ENCODE data around the gene CILP2. TPM values are rescaled to one million over a fixed set of nuclear protein-coding genes. Genes with fewer than 3 reads are reported as not detected.

CILP2 gene
- total RNA-seq, 3 donors from 2014 or later, result 0.15 to 0.66 (median 0.16) TPM

DNA sequence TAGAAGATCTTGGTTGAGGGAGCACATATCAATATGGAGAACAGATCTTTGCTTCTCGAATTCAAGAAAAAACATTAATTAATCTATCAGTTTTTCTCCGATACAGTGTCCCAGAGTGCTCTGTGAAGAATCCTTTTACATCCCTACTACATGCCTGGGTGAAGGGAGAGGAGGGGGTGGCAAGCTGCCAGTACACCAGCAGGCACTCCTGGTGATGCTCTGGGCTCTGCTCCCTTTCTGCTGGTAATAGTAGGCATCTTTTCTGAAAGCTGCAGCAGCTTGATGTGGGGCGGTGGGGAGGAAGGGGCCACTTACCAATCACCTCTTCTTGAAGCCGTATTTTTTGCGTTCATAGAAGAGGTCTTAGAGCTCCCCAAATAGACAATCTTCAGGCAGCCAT lies 49.7 kb downstream of the CILP2 start:
- Histone ChIP-seq H3K27me3 (no peaks in the 10 kb centered on the region), H3K36me3 (no peaks in the 10 kb centered on the region), H3K4me3 (no peak overlapping the region), H3K4me1 (peaks cover 6 to 7% of the 10 kb centered on the region in 2 donors), H3K27ac (no peak overlapping the region), H3K9me3 (no peaks in the 10 kb centered on the region)
- TF ChIP-seq POLR2A (IDR thresholded peaks at IDR 0.05) (no peak), POLR2AphosphoS5 (IDR thresholded peaks at IDR 0.05) (no peak), CTCF (IDR thresholded peaks at IDR 0.05) (no peak)
- intact Hi-C loops (cut with DNase I; ENCODE audit: low total_unique reads), result no loop called here
- no peak for DNase-seq (ENCODE audit: low spot score in 2 of 2)

DNA sequence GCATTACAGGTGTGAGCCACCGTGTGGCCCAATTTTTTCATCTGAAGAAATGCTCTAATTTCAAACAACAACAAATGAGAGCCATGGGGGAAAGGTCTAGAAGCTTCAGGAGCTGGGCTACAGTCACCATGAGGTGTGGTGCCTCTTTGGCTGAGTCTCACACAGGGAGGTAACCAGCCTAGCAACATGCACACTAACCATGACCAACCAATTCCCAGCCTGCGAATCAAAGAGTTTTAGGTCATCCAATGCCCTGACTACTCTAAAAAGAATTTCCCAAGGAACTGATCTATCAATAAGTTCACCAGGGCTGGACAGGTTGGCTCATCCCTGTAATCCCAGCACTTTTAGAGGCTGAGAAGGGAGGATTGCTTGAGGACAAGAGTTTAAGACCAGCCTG lies 50.5 kb downstream of the CILP2 start:
- H3K27ac ChIP-seq, result no peak overlapping the region

GRCh38 chr19:19591133-19591825 lies 53.2 kb downstream of the CILP2 start:
- intact Hi-C loops (cut with DNase I; ENCODE audit: low total_unique reads), result loop anchor here (10.0 kb wide), 1 partner anchor 1014 kb away; no protein-coding TSS in a partner anchor
- no peaks in the 10 kb centered on the region for H3K27me3 ChIP-seq
- no peak overlapping the region for H3K4me3 ChIP-seq
- TF ChIP-seq POLR2AphosphoS5 (IDR thresholded peaks at IDR 0.05), result peak; percentile 42 to 67 (median 57)
- TF ChIP-seq POLR2A (IDR thresholded peaks at IDR 0.05), result no peak
- DNase-seq (ENCODE audit: low spot score in 2 of 2), result peak in 1 of 2 donors; percentile 73
- no peaks in the 10 kb centered on the region for H3K36me3 ChIP-seq
- H3K27ac ChIP-seq, result peak overlapping the region; percentile 84 to 90
- H3K9me3 ChIP-seq, result no peaks in the 10 kb centered on the region
- H3K4me1 ChIP-seq, result peaks cover 6 to 7% of the 10 kb centered on the region in 2 donors

More for the DNA sequence above, 50.5 kb downstream of the CILP2 start:
- H3K27me3 ChIP-seq, result no peaks in the 10 kb centered on the region
- no peaks in the 10 kb centered on the region for H3K36me3 ChIP-seq
- TF ChIP-seq POLR2A (IDR thresholded peaks at IDR 0.05) (no peak), CTCF (IDR thresholded peaks at IDR 0.05) (no peak), POLR2AphosphoS5 (IDR thresholded peaks at IDR 0.05) (no peak)
- no peak for DNase-seq (ENCODE audit: low spot score in 2 of 2)
- intact Hi-C loops (cut with DNase I; ENCODE audit: low total_unique reads), result no loop called here
- peaks cover 6 to 7% of the 10 kb centered on the region in 2 donors for H3K4me1 ChIP-seq
- no peak overlapping the region for H3K4me3 ChIP-seq
- H3K9me3 ChIP-seq, result no peaks in the 10 kb centered on the region

- intact Hi-C loops (cut with DNase I; ENCODE audit: low total_unique reads), result loop anchor here (10.0 kb wide), 1 partner anchor 1012 kb away; no protein-coding TSS in a partner anchor
- Histone ChIP-seq H3K36me3 (no peaks in the 10 kb centered on the region), H3K4me1 (peaks cover 6 to 7% of the 10 kb centered on the region in 2 donors), H3K27me3 (no peaks in the 10 kb centered on the region), H3K4me3 (no peak overlapping the region), H3K27ac (no peak overlapping the region), H3K9me3 (no peaks in the 10 kb centered on the region)
- TF ChIP-seq POLR2AphosphoS5 (IDR thresholded peaks at IDR 0.05) (no peak), POLR2A (IDR thresholded peaks at IDR 0.05) (no peak), CTCF (IDR thresholded peaks at IDR 0.05) (no peak)
- DNase-seq (ENCODE audit: low spot score in 2 of 2), result no peak
Measured at GRCh38 chr19:19592690-19593089, 54.6 kb downstream of the CILP2 start.

- Histone ChIP-seq H3K9me3 (no peaks in the 10 kb centered on the region), H3K4me3 (no peak overlapping the region), H3K4me1 (peaks cover 6 to 7% of the 10 kb centered on the region in 2 donors), H3K27me3 (no peaks in the 10 kb centered on the region), H3K27ac (peak overlapping the region; percentile 34 to 74), H3K36me3 (no peaks in the 10 kb centered on the region)
- intact Hi-C loops (cut with DNase I; ENCODE audit: low total_unique reads), result loop anchor here (10.0 kb wide), 1 partner anchor 1010 kb away; no protein-coding TSS in a partner anchor
- no peak for DNase-seq (ENCODE audit: low spot score in 2 of 2)
- no peak for TF ChIP-seq POLR2AphosphoS5 (IDR thresholded peaks at IDR 0.05)
- no peak for TF ChIP-seq CTCF (IDR thresholded peaks at IDR 0.05)
- TF ChIP-seq POLR2A (IDR thresholded peaks at IDR 0.05), result no peak
Measured at GRCh38 chr19:19594381-19594780, 56.3 kb downstream of the CILP2 start.
